Adrenal gland (tissue), 12 donors: ENCODE results near the gene NOX4. TPM values are rescaled to one million over a fixed set of nuclear protein-coding genes. Genes with fewer than 3 reads are reported as not detected.
"Not testable (repeated sequence)": the region's sequence is repeated elsewhere in the genome, so short reads cannot be mapped to it uniquely, and the experiment has no call there.

ENCODE experiments used
- DNase-seq, 7 donors: peaks; one replicate each; pipeline ENCODE4 v3.0.0-alpha.2; 2019 to 2020
- H3K27ac ChIP-seq, 5 donors: fragments of 200-600 bp; sonication (generic) in 4 of 5; 1 replicate in 3 of 5; 2 replicates in 2 of 5; pipeline versions ENCODE4 v1.5.1 to v1.8.0; 2016 to 2020; ENCODE audit warnings: mild to moderate bottlenecking in 1 of 5
- H3K27me3 ChIP-seq: fragments of 200-600 bp; 2 replicates; pipeline ENCODE4 v1.8.0; 2021
- H3K36me3 ChIP-seq, 2 donors: fragments of 200-600 bp; replicated peaks in 1 of 2; 1 replicate in 1 of 2; 2 replicates in 1 of 2; pipeline versions ENCODE4 v1.5.1 to v1.8.0; 2018 to 2022
- H3K4me1 ChIP-seq, 2 donors: fragments of 200-600 bp; replicated peaks in 1 of 2; 1 replicate in 1 of 2; 2 replicates in 1 of 2; pipeline versions ENCODE4 v1.5.1 to v1.8.0; 2018 to 2021
- H3K4me3 ChIP-seq, 4 donors: fragments of 200-600 bp; sonication (generic) in 3 of 4; one replicate each; pipeline ENCODE4 v1.5.1; 2016 to 2018
- H3K9me3 ChIP-seq, 3 donors: fragments of 200-600 bp; sonication (generic) in 1 of 3; replicated peaks in 1 of 3; 1 replicate in 2 of 3; 2 replicates in 1 of 3; pipeline versions ENCODE4 v1.5.1 to v1.8.0; 2016 to 2021
- POLR2A ChIP-seq, 2 donors: fragments of 450-650 bp; IDR thresholded peaks; one replicate each; pipeline ENCODE4 v1.6.1; 2017; ENCODE audit warnings: antibody characterized with exemption in 2 of 2, mild to moderate bottlenecking in 2 of 2, moderate library complexity in 1 of 2
- WGBS, 4 donors: extraction: QIAGEN DNeasy Blood & Tissue Kit in 2 of 4; methylation state at CpG; one replicate each; pipeline versions ENCODE4 v1.1.5 to v1.1.7; 2013 to 2017; 5-methylcytosine and 5-hydroxymethylcytosine counted together
- intact Hi-C, 2 donors: fragments of 100-400 bp; cut with DNase I; formaldehyde crosslinking; loops; one replicate each; pipeline versions ENCODE4 v1.14.1 to v1.15.0; 2022 to 2023
- polyA plus RNA-seq, 3 donors: library from polyadenylated mRNA; stranded (reverse); fragments of 200-250 nt in 2 of 3; fragments of 350-450 nt in 1 of 3; fragmentation: Illumina TruSeq in 1 of 3; extraction: RNeasy Lipid Tissue Mini Kit (QIAGEN cat#74804) in 1 of 3; gene quantifications; one replicate each; pipeline ENCODE4 v1.2.3, GENCODE V29; 2013 to 2014
- total RNA-seq, 9 donors: library from RNA; depleted of rRNA in 4 of 9; stranded (reverse); fragments of >200 nt in 4 of 9; fragments of 120-200 nt in 1 of 9; fragmentation: NEBNext Ultra II Directional in 1 of 9; extraction: Animal tissue kit (Norgen Biotek cat#: 25700) in 1 of 9; gene quantifications; one replicate each; pipeline versions ENCODE4 v1.1.0 to v1.2.4, GENCODE V29; 2013 to 2023
- TF ChIP-seq, protein P1 (sequence below), 6 experiments: fragments of 450-650 bp in 4 of 6; fragments of 200-600 bp in 2 of 6; sonication (generic) in 1 of 6; IDR thresholded peaks; 1 replicate in 5 of 6; 2 replicates in 1 of 6; pipeline versions ENCODE4 v1.5.1 to v1.8.0; 2016 to 2021; ENCODE audit warnings: antibody characterized with exemption in 6 of 6, mild to moderate bottlenecking in 2 of 6, moderate library complexity in 1 of 6
- donor health status: healthy with polysubstance abuse.
- donor health status: Bipolar disorder and iron deficiency.
- donor health status: DM: yes; HTN: yes; CAD: no.
- donor health status: DM: no; HTN: no; CAD: no.
- donor health status: DM: no; HTN: no; CAD: no.
- donor health status: DM: yes; HTN: yes; CAD: no.

NOX4 gene
- total and polyA plus RNA-seq, 12 donors = 0.14 to 8.8 (median 0.81) TPM; not detected in 1

DNA sequence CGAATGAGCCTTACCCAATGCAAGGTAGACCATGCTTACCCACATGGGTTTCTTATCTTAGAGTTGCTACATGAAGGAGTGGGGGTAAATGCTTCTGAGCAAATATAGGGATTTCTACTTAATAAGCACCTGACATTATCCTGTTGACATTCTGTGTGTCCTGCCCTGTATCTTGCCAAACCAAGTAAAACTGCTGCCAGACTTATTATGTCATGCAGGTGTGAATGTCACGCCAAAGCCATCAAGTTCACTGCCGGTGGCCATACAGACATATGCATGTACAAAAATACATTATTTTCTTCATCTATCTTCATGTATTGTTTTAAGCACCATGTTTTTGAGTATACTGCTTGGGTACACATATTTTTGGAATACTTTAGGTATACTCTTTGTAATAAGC is 70.2 kb downstream of the NOX4 start:
- Histone ChIP-seq H3K36me3 (no peaks in the 10 kb centered on the region), H3K27me3 (no peaks in the 10 kb centered on the region), H3K9me3 (no peaks in the 10 kb centered on the region), H3K27ac (no peak overlapping the region), H3K4me3 (no peak overlapping the region), H3K4me1 (no peaks in the 10 kb centered on the region)
- no peak for DNase-seq
- no peak for TF ChIP-seq POLR2A (IDR thresholded peaks at IDR 0.05)
- TF ChIP-seq, protein P1, sequence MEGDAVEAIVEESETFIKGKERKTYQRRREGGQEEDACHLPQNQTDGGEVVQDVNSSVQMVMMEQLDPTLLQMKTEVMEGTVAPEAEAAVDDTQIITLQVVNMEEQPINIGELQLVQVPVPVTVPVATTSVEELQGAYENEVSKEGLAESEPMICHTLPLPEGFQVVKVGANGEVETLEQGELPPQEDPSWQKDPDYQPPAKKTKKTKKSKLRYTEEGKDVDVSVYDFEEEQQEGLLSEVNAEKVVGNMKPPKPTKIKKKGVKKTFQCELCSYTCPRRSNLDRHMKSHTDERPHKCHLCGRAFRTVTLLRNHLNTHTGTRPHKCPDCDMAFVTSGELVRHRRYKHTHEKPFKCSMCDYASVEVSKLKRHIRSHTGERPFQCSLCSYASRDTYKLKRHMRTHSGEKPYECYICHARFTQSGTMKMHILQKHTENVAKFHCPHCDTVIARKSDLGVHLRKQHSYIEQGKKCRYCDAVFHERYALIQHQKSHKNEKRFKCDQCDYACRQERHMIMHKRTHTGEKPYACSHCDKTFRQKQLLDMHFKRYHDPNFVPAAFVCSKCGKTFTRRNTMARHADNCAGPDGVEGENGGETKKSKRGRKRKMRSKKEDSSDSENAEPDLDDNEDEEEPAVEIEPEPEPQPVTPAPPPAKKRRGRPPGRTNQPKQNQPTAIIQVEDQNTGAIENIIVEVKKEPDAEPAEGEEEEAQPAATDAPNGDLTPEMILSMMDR (IDR thresholded peaks at IDR 0.05) = no peak
- intact Hi-C loops = no loop called here
- WGBS, 4 donors = 63 to 78% (median 69%) methylated on average over 3 of the region's 3 CpGs

DNA sequence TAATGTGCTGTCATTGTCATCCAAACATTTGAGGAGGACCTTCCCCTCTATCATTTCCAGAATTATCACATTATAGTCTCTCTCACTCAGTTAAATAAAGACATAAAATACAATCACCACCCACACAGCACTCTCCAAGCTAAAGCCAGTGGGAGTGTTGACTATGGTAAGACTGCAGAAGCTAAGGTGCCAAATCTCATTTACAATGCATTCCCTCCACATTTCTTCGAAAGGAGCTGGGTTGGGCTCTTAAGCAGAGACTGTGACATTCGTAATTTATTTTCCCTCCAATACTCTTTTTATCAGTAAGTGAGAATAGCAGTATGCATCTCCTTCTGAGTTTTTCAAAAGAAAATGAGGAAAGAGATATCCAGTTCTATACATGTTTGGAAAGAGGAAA is 74.2 kb downstream of the NOX4 start:
- Histone ChIP-seq H3K4me3 (no peak overlapping the region), H3K27me3 (no peaks in the 10 kb centered on the region), H3K36me3 (no peaks in the 10 kb centered on the region), H3K4me1 (no peaks in the 10 kb centered on the region), H3K9me3 (no peaks in the 10 kb centered on the region), H3K27ac (no peak overlapping the region)
- WGBS, 4 donors = 33 to 47% (median 39%) methylated on average over 2 of the region's 2 CpGs
- intact Hi-C loops = no loop called here
- no peak for DNase-seq
- TF ChIP-seq, protein P1 (IDR thresholded peaks at IDR 0.05) = no peak
- no peak for TF ChIP-seq POLR2A (IDR thresholded peaks at IDR 0.05)

DNA sequence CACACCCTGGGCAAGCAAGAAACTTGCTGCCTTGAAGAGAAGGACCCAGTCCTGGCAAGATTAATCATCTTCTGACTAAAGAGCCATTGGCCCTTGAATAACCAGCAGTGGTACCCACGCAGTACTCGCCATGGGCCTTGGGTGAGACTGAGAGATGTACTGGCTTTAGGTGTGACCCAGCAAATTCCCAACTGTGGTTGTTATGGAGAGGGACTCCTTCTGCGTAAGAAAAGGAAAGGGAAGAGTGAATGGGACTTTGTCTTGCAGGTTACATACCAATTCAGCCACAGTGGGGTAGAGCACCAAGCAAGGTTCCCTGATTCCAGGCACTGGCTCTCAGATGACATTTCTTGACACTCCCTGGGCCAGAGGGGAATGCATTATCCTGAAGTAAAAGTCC is 80.1 kb downstream of the NOX4 start:
- H3K27ac ChIP-seq, H3K4me3 ChIP-seq, DNase-seq, H3K9me3 ChIP-seq, intact Hi-C loops, H3K4me1 ChIP-seq, H3K27me3 ChIP-seq, H3K36me3 ChIP-seq: not testable (repeated sequence)
- 80 to 97% (median 91%) methylated on average over 3 of the region's 3 CpGs for WGBS, 4 donors

DNA sequence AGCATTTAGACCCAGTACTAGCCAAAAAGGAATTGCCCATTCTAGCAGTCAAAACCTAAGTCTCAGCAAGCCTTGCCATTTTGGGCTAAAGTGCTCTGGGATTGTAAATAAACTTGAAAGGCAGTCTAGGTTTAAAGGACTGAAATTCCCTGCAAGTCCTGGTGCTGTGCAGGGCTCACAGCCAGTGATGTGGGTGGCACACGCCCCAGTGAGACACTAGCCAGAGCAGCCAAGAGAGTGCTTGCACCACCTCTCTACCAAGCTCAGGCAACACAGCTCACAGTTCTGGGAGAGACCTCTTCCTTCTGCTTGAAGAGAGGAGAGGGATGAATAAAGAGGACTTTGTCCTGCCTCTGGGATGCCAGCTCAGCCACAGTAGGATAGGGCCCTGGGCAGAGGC is 80.5 kb downstream of the NOX4 start:
- intact Hi-C loops, H3K36me3 ChIP-seq, H3K27me3 ChIP-seq, H3K9me3 ChIP-seq, H3K27ac ChIP-seq, H3K4me3 ChIP-seq, H3K4me1 ChIP-seq, DNase-seq: not testable (repeated sequence)
- WGBS, 4 donors = 52 to 80% (median 76%) methylated on average over 1 of the region's 1 CpG; no CpG with 5 or more reads in 1 of the 4 donors

DNA sequence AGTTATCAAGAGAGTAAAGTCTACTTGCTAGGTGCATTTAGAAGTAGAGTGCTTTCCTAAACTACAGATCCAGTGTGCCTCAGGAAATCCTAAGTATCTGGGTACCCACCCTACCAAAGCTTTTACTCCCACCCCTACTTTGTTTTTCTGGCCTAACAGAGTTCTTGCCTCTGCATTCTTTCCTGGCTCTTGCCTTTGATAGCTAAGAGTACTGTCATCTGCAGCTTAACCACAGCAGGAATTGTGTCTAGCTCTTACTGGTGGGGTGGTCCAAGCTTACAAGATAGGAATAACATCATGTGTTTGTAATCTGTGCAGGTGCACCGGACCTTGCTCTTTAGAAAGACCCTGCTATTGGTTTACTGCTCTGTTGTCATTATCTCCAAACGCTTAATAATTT is 82.7 kb downstream of the NOX4 start:
- H3K4me1 ChIP-seq, H3K36me3 ChIP-seq, H3K4me3 ChIP-seq, H3K27ac ChIP-seq, H3K27me3 ChIP-seq, intact Hi-C loops, H3K9me3 ChIP-seq, DNase-seq: not testable (repeated sequence)
- 71 to 86% (median 71%) methylated on average over 2 of the region's 2 CpGs for WGBS, 4 donors

DNA sequence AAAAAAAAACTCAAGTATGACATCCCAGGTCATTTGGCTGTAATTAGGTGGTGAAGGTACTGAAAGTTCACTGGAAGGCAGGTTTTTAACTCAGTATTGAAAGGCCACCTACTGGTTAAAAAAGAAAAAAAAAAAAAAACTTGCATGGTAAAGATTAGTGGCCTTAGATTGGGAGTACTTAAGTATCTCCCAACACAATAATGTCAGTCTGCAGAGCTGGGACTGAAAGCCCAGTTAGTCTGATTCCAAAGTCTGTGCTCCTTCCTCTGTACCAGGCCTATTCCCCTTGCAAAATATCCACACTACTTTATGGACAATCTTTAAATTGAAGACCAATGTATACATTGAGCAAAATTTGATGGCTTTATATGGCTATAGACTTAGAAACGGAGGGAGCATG is 85.5 kb downstream of the NOX4 start:
- whole genome bisulfite sequencing, 4 donors = 68 to 80% (median 79%) methylated on average over 1 of the region's 1 CpG
- H3K27me3 ChIP-seq = no peaks in the 10 kb centered on the region
- no peaks in the 10 kb centered on the region for H3K9me3 ChIP-seq
- intact Hi-C loops = no loop called here
- no peaks in the 10 kb centered on the region for H3K36me3 ChIP-seq
- H3K4me3 ChIP-seq = no peak overlapping the region
- H3K27ac ChIP-seq = no peak overlapping the region
- no peak for TF ChIP-seq POLR2A (IDR thresholded peaks at IDR 0.05)
- TF ChIP-seq, protein P1 (IDR thresholded peaks at IDR 0.05) = no peak
- DNase-seq = no peak
- H3K4me1 ChIP-seq = no peaks in the 10 kb centered on the region

DNA sequence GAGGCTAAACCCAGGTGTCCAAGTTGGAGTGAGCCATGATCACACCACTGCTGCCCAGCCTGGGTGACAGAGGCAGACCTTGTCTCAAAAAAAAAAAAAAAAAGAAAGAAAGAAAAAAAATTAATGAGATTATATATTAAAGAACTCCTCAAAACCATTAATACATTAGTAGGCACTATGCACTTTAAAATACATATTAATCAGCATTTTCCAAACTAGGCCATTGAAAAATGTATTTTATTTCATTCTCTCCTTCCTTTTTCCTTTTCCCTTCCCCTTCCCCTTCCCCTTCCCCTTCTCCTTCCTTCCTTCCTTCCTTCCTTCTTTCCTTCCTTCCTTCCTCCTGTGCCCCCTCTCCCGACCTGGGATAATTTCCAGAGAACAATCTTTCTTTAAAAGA is 99.5 kb downstream of the NOX4 start:
- H3K36me3 ChIP-seq, H3K9me3 ChIP-seq, H3K4me3 ChIP-seq, intact Hi-C loops, DNase-seq, H3K4me1 ChIP-seq, H3K27me3 ChIP-seq, H3K27ac ChIP-seq: not testable (repeated sequence)
- WGBS, 4 donors = 48 to 74% (median 61%) methylated on average over 1 of the region's 1 CpG

DNA sequence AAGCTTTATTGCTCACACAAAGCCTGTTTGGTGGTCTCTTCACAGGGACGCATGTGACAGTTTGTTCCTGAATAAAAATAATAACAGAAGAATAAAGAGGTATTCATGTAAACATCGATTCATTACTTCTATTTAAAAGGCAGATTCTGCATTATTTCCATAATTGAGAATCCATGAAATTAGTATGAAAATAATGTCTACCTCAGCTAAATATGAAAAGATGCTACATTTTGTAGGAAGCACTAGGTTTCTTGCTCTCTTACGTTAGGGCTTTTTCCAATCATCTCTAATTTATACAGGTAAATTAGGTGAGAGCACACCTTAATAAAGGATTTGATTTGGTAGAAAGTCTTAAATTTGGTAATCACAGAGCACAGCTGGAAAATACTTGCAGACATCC is 103.7 kb downstream of the NOX4 start:
- DNase-seq, H3K27ac ChIP-seq, H3K36me3 ChIP-seq, H3K4me1 ChIP-seq, H3K9me3 ChIP-seq, H3K4me3 ChIP-seq, H3K27me3 ChIP-seq, intact Hi-C loops: not testable (repeated sequence)
- 76 to 85% (median 77%) methylated on average over 3 of the region's 3 CpGs for WGBS, 4 donors

DNA sequence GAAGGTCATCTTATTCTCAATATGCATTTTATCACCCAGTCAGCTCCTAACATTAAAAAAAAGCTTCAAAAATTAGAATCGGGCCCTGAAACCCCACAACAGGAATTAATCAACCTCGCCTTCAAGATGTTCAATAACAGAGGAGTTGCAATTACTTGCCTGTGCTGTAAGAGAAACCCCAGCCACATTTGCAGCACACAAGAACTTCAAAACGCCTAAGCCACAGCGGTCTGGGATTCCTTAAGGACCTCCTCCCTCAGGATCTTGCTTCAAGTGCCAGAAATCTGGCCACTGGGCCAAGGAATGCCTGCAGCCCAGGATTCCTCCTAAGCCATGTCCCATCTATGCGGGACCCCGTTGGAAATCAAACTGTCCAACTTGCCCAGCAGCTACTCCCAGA is 108.2 kb downstream of the NOX4 start:
- H3K4me1 ChIP-seq, H3K36me3 ChIP-seq, DNase-seq, H3K27ac ChIP-seq, H3K9me3 ChIP-seq, H3K4me3 ChIP-seq, intact Hi-C loops, H3K27me3 ChIP-seq: not testable (repeated sequence)
- 77 to 87% (median 84%) methylated on average over 4 to 6 of the region's 6 CpGs for WGBS, 4 donors
